Measurements from ENCODE around the gene CYSTM1. TPM values are rescaled to one million over a fixed set of nuclear protein-coding genes. Genes with fewer than 3 reads are reported as not detected.

The CYSTM1 gene
- total RNA-seq, 3 donors from 2014 or later (not counting 1 experiment from before 2014, with no cell fraction given) = 3.9 to 4.9 (median 4.2) TPM

- H3K4me3 ChIP-seq (ENCODE audit: low read length) = no peak overlapping the region
- ATAC-seq (no peak), DNase-seq (no peak)
- no peak overlapping the region for H3K27ac ChIP-seq (ENCODE audit: low read length)
- H3K9me3 ChIP-seq (ENCODE audit: control insufficient read depth, insufficient read depth, low read length) = no peaks in the 10 kb centered on the region
- H3K27me3 Mint-ChIP-seq (ENCODE audit: low read depth in 2 of 2) = peaks cover 2 to 4% of the 10 kb centered on the region in 2 donors
- intact Hi-C loops (cut with micrococcal nuclease) = no loop called here
- no peaks in the 10 kb centered on the region for H3K36me3 Mint-ChIP-seq
- no peaks in the 10 kb centered on the region for H3K36me3 ChIP-seq (ENCODE audit: control insufficient read depth, insufficient read depth, low read length)
- H3K4me1 ChIP-seq (ENCODE audit: control insufficient read depth, insufficient read depth, low read length) = no peaks in the 10 kb centered on the region
- no peaks in the 10 kb centered on the region for H3K27me3 ChIP-seq (ENCODE audit: control insufficient read depth, insufficient read depth, low read length)
- H3K27ac Mint-ChIP-seq = no peak overlapping the region
- TF ChIP-seq CTCF (IDR thresholded peaks at IDR 0.05) = no peak
- no peaks in the 10 kb centered on the region for H3K4me1 Mint-ChIP-seq
- no peaks in the 10 kb centered on the region for H3K9me3 Mint-ChIP-seq
- WGBS (ENCODE audit: insufficient coverage) = 89% methylated on average over 1 of the region's 2 CpGs
- H3K4me3 Mint-ChIP-seq = no peak overlapping the region
Measured at GRCh38 chr5:140168371-140168770, 6.6 kb upstream of the CYSTM1 start.

GRCh38 chr5:140169410-140169809 lies 5.6 kb upstream of the CYSTM1 start:
- WGBS (ENCODE audit: insufficient coverage) = 92% methylated on average over 1 of the region's 1 CpG
- no peaks in the 10 kb centered on the region for H3K36me3 Mint-ChIP-seq
- H3K27ac ChIP-seq (ENCODE audit: low read length) = no peak overlapping the region
- intact Hi-C loops (cut with micrococcal nuclease) = no loop called here
- no peak overlapping the region for H3K4me3 Mint-ChIP-seq
- H3K4me1 Mint-ChIP-seq = peaks cover 5 to 7% of the 10 kb centered on the region in 2 donors
- H3K27me3 ChIP-seq (ENCODE audit: control insufficient read depth, insufficient read depth, low read length) = no peaks in the 10 kb centered on the region
- peaks cover 5 to 11% of the 10 kb centered on the region in 2 donors for H3K27me3 Mint-ChIP-seq (ENCODE audit: low read depth in 2 of 2)
- no peak overlapping the region for H3K27ac Mint-ChIP-seq
- H3K36me3 ChIP-seq (ENCODE audit: control insufficient read depth, insufficient read depth, low read length) = no peaks in the 10 kb centered on the region
- ATAC-seq (no peak), DNase-seq (no peak)
- H3K9me3 ChIP-seq (ENCODE audit: control insufficient read depth, insufficient read depth, low read length) = no peaks in the 10 kb centered on the region
- no peak overlapping the region for H3K4me3 ChIP-seq (ENCODE audit: low read length)
- TF ChIP-seq CTCF (IDR thresholded peaks at IDR 0.05) = no peak
- H3K4me1 ChIP-seq (ENCODE audit: control insufficient read depth, insufficient read depth, low read length) = peaks cover 1% of the 10 kb centered on the region
- no peaks in the 10 kb centered on the region for H3K9me3 Mint-ChIP-seq

GRCh38 chr5:140172483-140172882 lies 2.5 kb upstream of the CYSTM1 start:
- no peak for DNase-seq
- peaks cover 21% of the 10 kb centered on the region in 2 donors for H3K4me1 Mint-ChIP-seq
- Histone ChIP-seq H3K36me3 (ENCODE audit: control insufficient read depth, insufficient read depth, low read length) (no peaks in the 10 kb centered on the region), H3K4me1 (ENCODE audit: control insufficient read depth, insufficient read depth, low read length) (peaks cover 13% of the 10 kb centered on the region), H3K27me3 (ENCODE audit: control insufficient read depth, insufficient read depth, low read length) (peaks cover 4% of the 10 kb centered on the region), H3K4me3 (ENCODE audit: low read length) (no peak overlapping the region), H3K27ac (ENCODE audit: low read length) (no peak overlapping the region), H3K9me3 (ENCODE audit: control insufficient read depth, insufficient read depth, low read length) (no peaks in the 10 kb centered on the region)
- no peak for TF ChIP-seq CTCF (IDR thresholded peaks at IDR 0.05)
- ATAC-seq = no peak
- H3K4me3 Mint-ChIP-seq = no peak overlapping the region
- no peaks in the 10 kb centered on the region for H3K36me3 Mint-ChIP-seq
- 96% methylated on average over 2 of the region's 2 CpGs for WGBS (ENCODE audit: insufficient coverage)
- no peaks in the 10 kb centered on the region for H3K9me3 Mint-ChIP-seq
- H3K27ac Mint-ChIP-seq = no peak overlapping the region
- H3K27me3 Mint-ChIP-seq (ENCODE audit: low read depth in 2 of 2) = peaks cover 11% of the 10 kb centered on the region in 2 donors
- intact Hi-C loops (cut with micrococcal nuclease) = no loop called here

GRCh38 chr5:140174014-140174413 lies 974 bp upstream of the CYSTM1 start:
- H3K36me3 Mint-ChIP-seq = no peaks in the 10 kb centered on the region
- no peak for TF ChIP-seq CTCF (IDR thresholded peaks at IDR 0.05)
- H3K4me1 Mint-ChIP-seq = peaks cover 21% of the 10 kb centered on the region in 2 donors
- H3K27me3 Mint-ChIP-seq (ENCODE audit: low read depth in 2 of 2) = peaks cover 11% of the 10 kb centered on the region in 2 donors
- ATAC-seq (no peak), DNase-seq (no peak)
- no peaks in the 10 kb centered on the region for H3K9me3 Mint-ChIP-seq
- intact Hi-C loops (cut with micrococcal nuclease) = loop anchor here (2.0 kb wide), 1 partner anchor 59 kb away; the partner anchor contains the start of gene PURA
- H3K27ac Mint-ChIP-seq = peak overlapping the region; percentile 89 to 97
- no peaks in the 10 kb centered on the region for H3K9me3 ChIP-seq (ENCODE audit: control insufficient read depth, insufficient read depth, low read length)
- peaks cover 4% of the 10 kb centered on the region for H3K27me3 ChIP-seq (ENCODE audit: control insufficient read depth, insufficient read depth, low read length)
- no peaks in the 10 kb centered on the region for H3K36me3 ChIP-seq (ENCODE audit: control insufficient read depth, insufficient read depth, low read length)
- no peak overlapping the region for H3K4me3 ChIP-seq (ENCODE audit: low read length)
- H3K27ac ChIP-seq (ENCODE audit: low read length) = no peak overlapping the region
- peaks cover 13% of the 10 kb centered on the region for H3K4me1 ChIP-seq (ENCODE audit: control insufficient read depth, insufficient read depth, low read length)
- WGBS (ENCODE audit: insufficient coverage) = 97% methylated on average over 2 of the region's 2 CpGs
- peak overlapping the region; percentile 95 for H3K4me3 Mint-ChIP-seq
